HEK293 (cell line): ENCODE results near the gene SINHCAF.

Experiments used
- CTCF ChIA-PET: fragments of 350-600 bp; formaldehyde crosslinking; extraction: SDS; loops from one replicate; lab custom pipeline; 2021; ENCODE audit warnings: antibody characterized with exemption; lab: Yijun Ruan, JAX
- POLR2A ChIA-PET: fragments of 300-600 bp; formaldehyde crosslinking; extraction: SDS; loops from one replicate; lab custom pipeline; 2020; ENCODE audit warnings: antibody characterized with exemption, inconsistent platforms; lab: Yijun Ruan, JAX
- H3K27ac ChIP-seq: fragments of 200-500 bp; sonication (Bioruptor generic); 2 replicates; pipeline ENCODE4 v1.5.1; 2014; ENCODE audit warnings: low read depth, low read length, control low read depth, inconsistent platforms; ENCODE audit errors: extremely low read depth
- H3K36me3 ChIP-seq, 2 experiments: fragments of 200-500 bp in 1 of 2; sonication (Bioruptor generic) in 1 of 2; 1 replicate in 1 of 2; 2 replicates in 1 of 2; pipeline ENCODE4 v1.5.1; 2014 to 2017; ENCODE audit warnings: inconsistent platforms in 2 of 2, low read length in 2 of 2; ENCODE audit not compliant: control insufficient read depth in 2 of 2, insufficient read depth in 1 of 2
- H3K4me1 ChIP-seq: fragments of 200-500 bp; sonication (Bioruptor generic); 2 replicates; pipeline ENCODE4 v1.5.1; 2014; ENCODE audit warnings: mild to moderate bottlenecking, low read length, inconsistent platforms; ENCODE audit not compliant: control insufficient read depth, insufficient read depth
- H3K4me3 ChIP-seq: 2 replicates; pipeline ENCODE4 v1.5.1; 2011; ENCODE audit warnings: low read depth, mild to moderate bottlenecking, control low read depth, low read length, moderate library complexity
- H3K9me3 ChIP-seq: fragments of 200-500 bp; sonication (Bioruptor generic); 2 replicates; pipeline ENCODE4 v1.5.1; 2014; ENCODE audit warnings: low read depth, low read length, inconsistent platforms; ENCODE audit not compliant: control insufficient read depth, insufficient read depth
- BCL11B ChIP-seq: fragments of 450-650 bp; formaldehyde crosslinking; IDR thresholded peaks from 2 replicates; pipeline ENCODE4 v1.5.1; 2016; ENCODE audit warnings: low read depth, missing biosample characterization, missing genetic modification characterization
- BCL6B ChIP-seq: fragments of 450-650 bp; formaldehyde crosslinking; IDR thresholded peaks from 2 replicates; pipeline ENCODE4 v1.5.1; 2017; ENCODE audit warnings: missing biosample characterization, missing genetic modification characterization
- KLF7 ChIP-seq: fragments of 450-650 bp; formaldehyde crosslinking; IDR thresholded peaks from 2 replicates; pipeline ENCODE4 v1.5.1; 2016; ENCODE audit warnings: missing biosample characterization, missing genetic modification characterization, borderline replicate concordance
- ZNF394 ChIP-seq: fragments of 450-650 bp; formaldehyde crosslinking; IDR thresholded peaks from 2 replicates; pipeline ENCODE4 v1.5.1; 2016; ENCODE audit warnings: missing biosample characterization, missing genetic modification characterization, mild to moderate bottlenecking, moderate library complexity, borderline replicate concordance
- ZNF548 ChIP-seq: fragments of 450-650 bp; formaldehyde crosslinking; IDR thresholded peaks from 2 replicates; pipeline ENCODE4 v1.5.1; 2016; ENCODE audit warnings: missing biosample characterization, missing genetic modification characterization
- ZNF623 ChIP-seq: fragments of 450-650 bp; formaldehyde crosslinking; IDR thresholded peaks from 2 replicates; pipeline ENCODE4 v1.5.1; 2016; ENCODE audit warnings: missing biosample characterization, missing genetic modification characterization
- ZNF677 ChIP-seq: fragments of 450-650 bp; IDR thresholded peaks from 2 replicates; pipeline ENCODE4 v1.5.0; 2018; ENCODE audit warnings: missing biosample characterization, mild to moderate bottlenecking, missing genetic modification characterization, moderate library complexity
- ZNF785 ChIP-seq: fragments of 450-650 bp; formaldehyde crosslinking; IDR thresholded peaks from 2 replicates; pipeline ENCODE4 v1.5.1; 2016; ENCODE audit warnings: missing biosample characterization, missing genetic modification characterization
- ZNF792 ChIP-seq: fragments of 450-650 bp; formaldehyde crosslinking; IDR thresholded peaks from 2 replicates; pipeline ENCODE4 v1.5.1; 2016; ENCODE audit warnings: missing biosample characterization, missing genetic modification characterization
- ZSCAN4 ChIP-seq: fragments of 450-650 bp; formaldehyde crosslinking; IDR thresholded peaks from 2 replicates; pipeline ENCODE4 v1.5.1; 2017; ENCODE audit warnings: missing biosample characterization, missing genetic modification characterization
- TF ChIP-seq, protein P1 (sequence below): fragments of 450-650 bp; formaldehyde crosslinking; IDR thresholded peaks from 2 replicates; pipeline ENCODE4 v1.5.1; 2017; ENCODE audit warnings: missing biosample characterization, missing genetic modification characterization
- TF ChIP-seq, protein P2 (sequence below): fragments of 450-650 bp; formaldehyde crosslinking; IDR thresholded peaks from 2 replicates; pipeline ENCODE4 v1.5.1; 2016; ENCODE audit warnings: missing biosample characterization, missing genetic modification characterization

Gene SINHCAF

GRCh38 chr12:31310488-31310887, 15.5 kb downstream of the SINHCAF start (continued):
- TF ChIP-seq KLF7 = no peak
- TF ChIP-seq ZNF548 = no peak
- TF ChIP-seq, all 188 proteins: peak for 0

DNA sequence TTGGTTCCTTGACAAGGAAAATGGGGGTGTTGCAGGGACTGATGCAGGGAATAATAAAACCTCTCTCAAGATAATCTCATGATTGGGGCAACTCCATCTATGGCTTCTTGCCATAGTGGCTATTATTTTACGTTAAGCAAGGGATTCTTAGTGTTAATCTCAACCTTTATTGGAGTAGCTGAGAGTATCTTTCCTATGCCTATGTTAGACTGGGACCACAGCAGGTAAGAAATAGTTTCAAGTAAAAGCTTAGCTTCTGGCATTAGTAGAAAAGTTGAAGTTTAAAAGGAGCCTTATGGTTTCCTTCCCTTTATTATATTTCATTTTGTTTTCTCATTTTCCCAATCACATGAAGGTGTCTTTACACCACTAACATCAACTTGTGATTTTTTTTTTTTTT, 16.7 kb downstream of the SINHCAF start:
- ChIA-PET CTCF (interaction anchor here (0.7 kb wide), 1 partner anchor 37 kb away, joined by 4 read pairs; no protein-coding TSS in a partner anchor), POLR2A (no interaction called here)
- TF ChIP-seq ZNF623 (no peak), ZNF394 (peak; percentile 74; the same call in 1 of the 2 replicates), ZNF785 (tag by site-specific recombination) (no peak), ZSCAN4 (no peak)
- TF ChIP-seq, protein P1, sequence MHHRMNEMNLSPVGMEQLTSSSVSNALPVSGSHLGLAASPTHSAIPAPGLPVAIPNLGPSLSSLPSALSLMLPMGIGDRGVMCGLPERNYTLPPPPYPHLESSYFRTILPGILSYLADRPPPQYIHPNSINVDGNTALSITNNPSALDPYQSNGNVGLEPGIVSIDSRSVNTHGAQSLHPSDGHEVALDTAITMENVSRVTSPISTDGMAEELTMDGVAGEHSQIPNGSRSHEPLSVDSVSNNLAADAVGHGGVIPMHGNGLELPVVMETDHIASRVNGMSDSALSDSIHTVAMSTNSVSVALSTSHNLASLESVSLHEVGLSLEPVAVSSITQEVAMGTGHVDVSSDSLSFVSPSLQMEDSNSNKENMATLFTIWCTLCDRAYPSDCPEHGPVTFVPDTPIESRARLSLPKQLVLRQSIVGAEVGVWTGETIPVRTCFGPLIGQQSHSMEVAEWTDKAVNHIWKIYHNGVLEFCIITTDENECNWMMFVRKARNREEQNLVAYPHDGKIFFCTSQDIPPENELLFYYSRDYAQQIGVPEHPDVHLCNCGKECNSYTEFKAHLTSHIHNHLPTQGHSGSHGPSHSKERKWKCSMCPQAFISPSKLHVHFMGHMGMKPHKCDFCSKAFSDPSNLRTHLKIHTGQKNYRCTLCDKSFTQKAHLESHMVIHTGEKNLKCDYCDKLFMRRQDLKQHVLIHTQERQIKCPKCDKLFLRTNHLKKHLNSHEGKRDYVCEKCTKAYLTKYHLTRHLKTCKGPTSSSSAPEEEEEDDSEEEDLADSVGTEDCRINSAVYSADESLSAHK (tag by site-specific recombination) = peak; percentile 53; the same call in 1 of the 2 replicates
- Histone ChIP-seq H3K9me3 (no peaks in the 10 kb centered on the region), H3K36me3 (peaks cover 0 to 10% of the 10 kb centered on the region in 2 experiments; a peak in 2 of 3 replicates), H3K4me1 (no peaks in the 10 kb centered on the region; the same call in 1 of the 2 replicates), H3K27ac (no peak overlapping the region), H3K4me3 (no peak overlapping the region)

DNA sequence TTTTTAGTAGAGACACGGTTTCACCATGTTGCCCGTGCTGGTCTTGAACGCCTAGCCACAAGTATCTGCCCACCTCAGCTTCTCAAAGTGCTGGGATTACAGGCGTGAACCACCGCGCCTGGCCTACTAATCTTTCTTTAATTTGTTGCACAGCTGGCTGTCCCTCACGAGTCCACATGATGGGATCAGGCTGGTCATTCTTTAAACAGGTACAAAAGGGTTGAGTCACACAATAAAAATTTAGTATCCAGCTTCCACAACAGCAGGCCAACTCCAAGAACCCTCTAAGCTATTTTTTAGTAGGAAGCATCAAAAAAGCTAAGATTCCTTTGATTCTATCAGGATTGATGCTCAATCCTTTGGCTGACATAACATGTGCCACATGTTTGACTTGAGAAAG, 17.8 kb downstream of the SINHCAF start:
- TF ChIP-seq BCL6B (tag by site-specific recombination) (no peak), BCL11B (tag by site-specific recombination) (no peak), ZNF792 (tag by site-specific recombination) (no peak), ZNF677 (tag by site-specific recombination) (no peak)
- TF ChIP-seq, protein P2, sequence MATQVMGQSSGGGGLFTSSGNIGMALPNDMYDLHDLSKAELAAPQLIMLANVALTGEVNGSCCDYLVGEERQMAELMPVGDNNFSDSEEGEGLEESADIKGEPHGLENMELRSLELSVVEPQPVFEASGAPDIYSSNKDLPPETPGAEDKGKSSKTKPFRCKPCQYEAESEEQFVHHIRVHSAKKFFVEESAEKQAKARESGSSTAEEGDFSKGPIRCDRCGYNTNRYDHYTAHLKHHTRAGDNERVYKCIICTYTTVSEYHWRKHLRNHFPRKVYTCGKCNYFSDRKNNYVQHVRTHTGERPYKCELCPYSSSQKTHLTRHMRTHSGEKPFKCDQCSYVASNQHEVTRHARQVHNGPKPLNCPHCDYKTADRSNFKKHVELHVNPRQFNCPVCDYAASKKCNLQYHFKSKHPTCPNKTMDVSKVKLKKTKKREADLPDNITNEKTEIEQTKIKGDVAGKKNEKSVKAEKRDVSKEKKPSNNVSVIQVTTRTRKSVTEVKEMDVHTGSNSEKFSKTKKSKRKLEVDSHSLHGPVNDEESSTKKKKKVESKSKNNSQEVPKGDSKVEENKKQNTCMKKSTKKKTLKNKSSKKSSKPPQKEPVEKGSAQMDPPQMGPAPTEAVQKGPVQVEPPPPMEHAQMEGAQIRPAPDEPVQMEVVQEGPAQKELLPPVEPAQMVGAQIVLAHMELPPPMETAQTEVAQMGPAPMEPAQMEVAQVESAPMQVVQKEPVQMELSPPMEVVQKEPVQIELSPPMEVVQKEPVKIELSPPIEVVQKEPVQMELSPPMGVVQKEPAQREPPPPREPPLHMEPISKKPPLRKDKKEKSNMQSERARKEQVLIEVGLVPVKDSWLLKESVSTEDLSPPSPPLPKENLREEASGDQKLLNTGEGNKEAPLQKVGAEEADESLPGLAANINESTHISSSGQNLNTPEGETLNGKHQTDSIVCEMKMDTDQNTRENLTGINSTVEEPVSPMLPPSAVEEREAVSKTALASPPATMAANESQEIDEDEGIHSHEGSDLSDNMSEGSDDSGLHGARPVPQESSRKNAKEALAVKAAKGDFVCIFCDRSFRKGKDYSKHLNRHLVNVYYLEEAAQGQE = no peak
- Histone ChIP-seq H3K27ac (no peak overlapping the region), H3K4me1 (no peaks in the 10 kb centered on the region; the same call in 1 of the 2 replicates), H3K4me3 (no peak overlapping the region), H3K9me3 (no peaks in the 10 kb centered on the region), H3K36me3 (peaks cover 0 to 22% of the 10 kb centered on the region in 2 experiments; a peak in 2 of 3 replicates)
- POLR2A ChIA-PET = interaction anchor here (1.2 kb wide), 1 partner anchor 18 kb away, joined by 5 read pairs; the partner anchor contains the start of gene SINHCAF
- CTCF ChIA-PET = no interaction called here
